GM18867 (cell line): ENCODE measurements around the gene ZNF547.

Experiments
- ATAC-seq: cut with Tn5 transposase; IDR thresholded peaks from one replicate; pipeline ENCODE4 v1.9.1; 2021; ENCODE audit warnings: mild to moderate bottlenecking, moderate library complexity; ENCODE audit not compliant: unreplicated experiment

ZNF547 gene

DNA sequence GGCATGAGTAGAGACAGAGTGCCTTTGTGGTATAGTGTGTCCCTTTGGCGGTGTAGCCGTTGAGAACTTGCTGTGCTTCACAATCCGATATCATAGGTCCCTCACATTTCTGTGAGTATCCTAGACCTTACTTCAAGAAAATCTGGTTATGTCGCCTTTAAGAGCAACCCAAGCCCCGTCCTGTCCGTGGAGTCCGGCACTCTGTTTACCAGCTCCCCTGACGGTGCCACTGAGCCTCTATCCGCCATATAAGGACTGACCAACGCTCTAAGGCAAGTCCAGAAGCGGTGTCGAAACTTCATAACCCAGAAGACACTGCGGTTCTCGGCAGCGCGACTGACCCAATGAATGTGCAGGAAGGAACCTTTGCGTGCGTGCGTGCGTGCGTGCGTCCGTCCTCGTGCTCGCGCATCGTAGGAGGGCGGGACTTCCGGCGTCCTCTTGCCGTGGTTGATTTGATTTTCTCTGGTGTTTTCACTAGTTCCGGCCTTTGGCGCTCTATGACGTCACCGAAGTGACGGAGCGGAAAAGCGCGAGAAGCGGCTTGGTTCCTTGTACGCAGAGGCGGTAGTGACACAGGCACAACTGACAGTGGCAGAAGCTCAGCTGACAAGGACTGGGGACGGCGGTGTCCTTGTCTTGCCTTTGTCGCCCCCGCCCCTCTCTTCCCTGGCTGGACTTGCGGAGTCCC, at the start of gene ZNF547, which contains the start of gene TRAPPC2B:
TSS of gene ZNF547 (plus strand) at position 555 of the 691 bp plus-strand sequence. CDS start 5,005 bp downstream, outside the sequence.
TSS of gene TRAPPC2B (plus strand) at position 555 of the 691 bp plus-strand sequence. CDS start 1,283 bp downstream, outside the sequence.
- peak; percentile 92 for ATAC-seq

DNA sequence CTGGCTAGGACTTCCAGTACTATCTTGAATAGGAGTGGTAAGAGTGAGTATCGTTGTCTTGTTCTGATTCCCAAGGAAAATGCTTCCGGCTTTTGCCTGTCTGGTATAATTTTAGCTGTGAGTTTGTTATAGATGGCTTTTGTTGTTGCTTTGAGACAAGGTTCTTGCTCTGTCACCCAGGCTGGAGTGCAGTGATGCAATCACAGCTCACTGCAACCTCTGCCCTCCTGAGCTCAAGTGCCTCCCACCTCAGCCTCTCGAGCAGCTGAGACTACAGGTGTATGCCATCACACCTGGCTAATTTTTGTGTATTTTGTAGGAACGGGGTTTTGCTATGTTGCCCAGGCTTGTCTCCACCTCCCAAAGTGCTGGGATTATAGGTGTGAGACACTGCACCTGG, 49.2 kb upstream of the ZNF547 start:
- no peak for ATAC-seq

DNA sequence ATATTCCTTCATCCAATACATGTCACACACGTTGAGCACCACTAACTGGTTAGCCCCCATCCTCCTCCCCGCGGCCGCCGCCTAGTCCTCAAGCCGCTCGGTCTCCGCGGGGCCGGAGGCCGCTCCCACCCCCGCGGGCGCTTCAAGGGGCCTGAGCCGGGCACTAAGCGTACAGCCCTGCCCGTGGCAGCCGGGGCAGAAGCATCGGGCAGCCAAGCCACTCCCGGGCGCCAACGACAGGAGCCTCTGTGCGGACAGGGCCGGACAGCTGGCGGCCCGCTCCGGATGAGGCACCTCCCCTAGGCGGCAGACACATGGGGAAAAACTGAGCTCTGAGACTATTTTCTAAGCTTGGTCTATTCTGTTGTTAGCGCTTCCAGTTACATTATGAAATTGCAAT, 45.8 kb upstream of the ZNF547 start:
- no peak for ATAC-seq

DNA sequence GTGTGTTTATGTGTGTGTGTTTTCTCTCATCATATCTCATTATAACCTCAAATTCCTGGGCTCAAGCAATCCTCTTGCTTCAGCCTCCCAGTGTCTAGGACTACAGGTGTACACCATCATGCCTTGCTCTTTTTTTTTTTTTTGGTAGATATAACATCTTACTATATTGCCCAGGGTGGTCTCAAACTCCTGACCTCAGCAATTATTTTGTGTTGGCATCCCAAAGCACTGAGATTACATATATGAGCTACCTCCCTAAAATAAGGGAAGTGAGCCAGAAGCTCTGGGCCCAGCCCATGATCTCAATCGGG, 43.5 kb upstream of the ZNF547 start:
- peak; percentile 3 for ATAC-seq

DNA sequence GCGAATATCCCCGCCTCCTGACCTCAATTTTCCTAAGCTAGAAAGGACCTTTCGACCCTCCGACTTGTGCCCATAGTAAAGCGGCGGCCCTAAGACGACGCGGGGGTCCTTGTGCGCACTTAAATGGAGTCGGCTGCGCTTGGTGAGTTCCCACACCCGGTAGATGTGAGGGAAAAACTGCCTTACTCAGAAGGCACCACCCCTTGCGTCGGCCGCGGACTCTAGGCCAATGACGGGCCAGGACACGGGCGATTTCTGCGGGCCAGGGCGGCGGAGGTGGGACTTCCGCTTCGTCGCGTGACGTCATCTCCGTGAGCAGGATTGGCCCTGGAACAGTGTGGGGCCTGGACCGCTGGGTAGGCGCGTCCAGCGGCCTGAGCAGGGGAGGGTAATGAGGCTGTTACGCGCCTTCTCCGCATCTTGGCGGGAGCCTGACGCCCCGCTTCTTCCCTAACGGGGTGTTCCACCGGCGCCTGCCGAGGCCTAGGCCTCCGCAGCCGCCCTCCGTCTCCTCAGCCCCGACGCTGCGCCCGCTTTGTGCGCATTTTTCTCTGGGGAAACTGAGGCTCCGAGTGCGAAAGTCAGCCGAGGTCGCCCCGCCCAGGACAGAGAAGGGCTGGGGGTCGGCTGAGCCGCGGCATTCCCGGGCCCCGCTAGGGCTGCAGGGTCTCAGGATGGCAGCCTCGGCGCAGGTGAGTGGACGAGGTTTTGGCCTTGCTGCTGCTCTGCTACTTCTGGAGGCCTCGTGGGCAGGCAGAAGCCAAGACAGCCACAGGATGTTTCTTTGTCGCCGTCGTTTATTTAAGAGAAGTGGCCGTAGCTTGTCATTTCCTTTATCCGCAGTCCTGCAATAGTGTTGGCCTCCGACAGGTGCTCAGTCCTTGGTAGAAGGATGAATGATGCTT, 42.9 kb upstream of the ZNF547 start, which contains the start of gene ZNF543:
TSS of gene ZNF543 (plus strand) at position 293 of the 905 bp plus-strand sequence. CDS start at position 675, 382 bp downstream.
- peak; percentile 98 for ATAC-seq

DNA sequence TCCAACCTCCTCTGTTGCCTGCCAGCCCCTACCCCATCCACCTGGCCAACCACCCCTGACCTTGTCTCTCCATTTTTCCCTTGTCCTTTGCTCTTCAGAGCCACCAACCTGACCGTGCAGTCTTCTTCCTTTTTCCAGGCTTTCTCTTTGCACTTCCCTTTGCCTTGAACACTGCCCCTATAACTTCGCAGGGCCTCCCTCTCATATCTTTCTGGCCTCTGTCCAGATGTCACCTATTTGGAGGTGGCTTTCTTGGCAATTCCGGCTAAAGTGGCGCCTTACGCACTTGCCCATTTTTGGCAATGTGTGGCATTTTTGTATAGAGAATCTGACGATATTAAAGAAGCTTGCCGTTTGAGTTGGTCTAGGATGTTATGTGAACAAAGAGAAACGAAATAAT, 42.2 kb upstream of the ZNF547 start:
- no peak for ATAC-seq

DNA sequence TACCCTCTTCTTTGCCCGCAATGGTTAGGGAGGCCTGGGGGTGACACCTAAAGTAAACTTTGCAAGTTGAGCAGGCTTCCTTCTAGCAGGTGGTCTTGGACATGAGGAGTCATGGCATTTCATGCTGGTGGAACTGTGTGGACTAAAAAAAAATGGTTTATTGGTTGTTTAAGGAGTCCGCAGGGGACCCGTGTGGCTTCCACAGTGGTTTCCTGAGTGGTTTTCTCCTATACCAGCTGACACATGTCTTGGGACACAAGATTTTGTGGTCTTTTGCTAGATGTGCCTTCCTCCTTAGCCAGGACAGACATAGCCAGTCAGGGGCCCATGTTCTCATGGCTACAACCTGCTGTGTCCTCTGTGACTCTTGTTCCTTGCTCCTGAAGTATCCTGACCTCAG, 41.6 kb upstream of the ZNF547 start:
- no peak for ATAC-seq

DNA sequence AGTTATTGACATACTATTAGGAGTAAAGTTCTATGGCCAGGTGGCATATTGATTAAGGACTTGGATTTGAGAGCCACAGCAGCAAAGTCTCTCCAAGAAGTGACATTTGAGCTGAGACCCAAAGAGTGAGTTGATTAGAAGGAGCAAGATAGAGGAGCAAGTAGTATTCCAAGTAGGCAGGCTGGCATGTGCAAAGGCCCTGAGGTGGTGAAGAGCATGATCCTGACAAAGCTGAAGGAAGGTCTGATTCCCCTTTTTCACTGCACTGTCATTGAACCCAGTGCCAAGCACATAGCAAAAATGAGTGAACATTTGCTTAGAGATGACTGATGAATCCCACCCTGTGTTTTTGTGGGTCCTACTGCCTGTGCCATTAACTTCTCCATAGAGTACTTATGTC, 38.4 kb upstream of the ZNF547 start:
- ATAC-seq: no peak

DNA sequence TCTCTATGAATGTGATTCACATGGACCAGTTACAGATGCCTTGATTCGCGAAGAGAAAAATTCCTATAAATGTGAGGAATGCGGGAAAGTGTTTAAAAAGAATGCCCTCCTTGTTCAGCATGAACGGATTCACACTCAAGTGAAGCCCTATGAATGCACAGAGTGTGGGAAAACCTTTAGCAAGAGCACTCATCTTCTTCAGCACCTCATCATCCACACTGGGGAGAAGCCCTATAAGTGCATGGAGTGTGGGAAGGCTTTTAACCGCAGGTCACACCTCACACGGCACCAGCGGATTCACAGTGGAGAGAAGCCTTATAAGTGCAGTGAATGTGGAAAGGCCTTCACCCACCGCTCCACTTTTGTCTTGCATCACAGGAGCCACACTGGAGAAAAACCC, 35.4 kb upstream of the ZNF547 start:
- ATAC-seq: no peak

DNA sequence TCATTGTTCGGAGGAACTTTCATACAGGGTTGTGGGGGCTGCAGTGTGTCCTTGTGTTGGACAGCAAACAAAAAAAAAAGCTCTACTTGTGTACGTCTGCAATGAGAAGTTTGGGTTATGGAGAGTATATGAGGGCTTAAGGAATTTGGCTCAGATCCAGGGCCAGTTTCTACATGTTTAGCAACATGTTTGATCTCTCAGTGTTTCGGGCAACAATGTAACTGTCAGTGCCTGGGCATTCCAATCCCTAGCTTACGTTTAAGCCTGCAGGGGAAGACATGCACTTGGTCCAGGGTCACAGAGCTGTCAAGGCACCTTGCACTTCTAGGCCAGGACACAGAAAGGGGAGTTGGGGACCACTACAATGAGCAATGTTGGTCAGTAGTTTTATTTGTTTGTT, 29.2 kb upstream of the ZNF547 start:
- ATAC-seq: no peak

DNA sequence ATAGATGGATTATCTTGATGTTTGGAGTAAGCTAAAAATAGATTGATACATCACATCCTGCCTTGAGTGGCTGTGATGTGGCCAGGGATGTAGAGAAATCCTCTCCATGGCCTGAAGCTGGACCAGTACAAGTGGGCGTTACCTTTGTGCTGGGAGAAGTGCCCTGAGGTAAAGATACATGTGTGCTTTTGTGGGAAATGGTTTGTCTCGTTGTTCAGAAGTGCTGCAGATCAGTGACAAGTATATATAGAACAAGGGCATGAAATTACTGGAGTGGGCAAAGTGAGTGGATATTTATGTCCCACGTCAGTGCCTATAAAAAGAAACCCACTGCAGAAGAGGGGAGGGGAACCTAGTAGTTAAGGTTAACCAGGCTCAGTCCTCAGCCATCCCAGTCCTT, 24.5 kb upstream of the ZNF547 start:
- no peak for ATAC-seq

DNA sequence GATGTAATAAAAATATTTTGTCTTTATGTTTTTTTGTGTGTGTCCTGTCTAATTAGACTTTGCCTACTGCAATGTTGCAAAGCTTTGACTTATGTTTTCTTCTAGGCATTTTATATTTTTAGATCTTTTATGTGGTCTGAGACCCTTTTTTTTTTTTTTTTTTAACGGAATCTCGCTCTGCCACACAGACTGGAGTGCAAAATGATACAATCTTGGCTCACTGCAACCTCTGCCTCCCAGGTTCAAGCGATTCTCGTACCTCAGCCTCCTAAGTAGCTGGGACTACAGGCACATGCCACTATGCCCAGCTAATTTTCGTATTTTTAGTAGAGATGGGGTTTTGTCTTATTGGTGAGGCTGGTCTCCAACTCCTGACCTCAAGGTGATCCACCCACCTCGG, 20.8 kb upstream of the ZNF547 start:
- no peak for ATAC-seq

DNA sequence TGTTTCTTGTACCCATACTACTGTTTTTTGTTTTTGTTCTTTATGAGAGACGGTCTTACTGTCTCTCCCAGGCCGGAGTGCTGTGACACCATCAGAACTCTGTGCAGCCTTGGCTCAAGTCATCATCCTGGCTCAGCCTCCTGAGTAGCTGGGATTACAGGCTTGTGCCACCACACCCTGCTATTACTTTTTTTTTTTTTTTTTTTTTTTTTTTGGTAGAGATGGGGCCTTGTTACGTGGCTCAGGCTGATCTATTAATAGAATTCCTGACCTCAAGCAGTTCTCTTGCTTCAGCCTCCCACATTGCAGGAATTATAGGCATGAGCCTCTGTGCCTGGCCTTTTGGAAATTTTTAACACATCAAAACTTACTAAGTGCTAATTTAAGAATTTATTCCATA, 15.2 kb upstream of the ZNF547 start:
- no peak for ATAC-seq

DNA sequence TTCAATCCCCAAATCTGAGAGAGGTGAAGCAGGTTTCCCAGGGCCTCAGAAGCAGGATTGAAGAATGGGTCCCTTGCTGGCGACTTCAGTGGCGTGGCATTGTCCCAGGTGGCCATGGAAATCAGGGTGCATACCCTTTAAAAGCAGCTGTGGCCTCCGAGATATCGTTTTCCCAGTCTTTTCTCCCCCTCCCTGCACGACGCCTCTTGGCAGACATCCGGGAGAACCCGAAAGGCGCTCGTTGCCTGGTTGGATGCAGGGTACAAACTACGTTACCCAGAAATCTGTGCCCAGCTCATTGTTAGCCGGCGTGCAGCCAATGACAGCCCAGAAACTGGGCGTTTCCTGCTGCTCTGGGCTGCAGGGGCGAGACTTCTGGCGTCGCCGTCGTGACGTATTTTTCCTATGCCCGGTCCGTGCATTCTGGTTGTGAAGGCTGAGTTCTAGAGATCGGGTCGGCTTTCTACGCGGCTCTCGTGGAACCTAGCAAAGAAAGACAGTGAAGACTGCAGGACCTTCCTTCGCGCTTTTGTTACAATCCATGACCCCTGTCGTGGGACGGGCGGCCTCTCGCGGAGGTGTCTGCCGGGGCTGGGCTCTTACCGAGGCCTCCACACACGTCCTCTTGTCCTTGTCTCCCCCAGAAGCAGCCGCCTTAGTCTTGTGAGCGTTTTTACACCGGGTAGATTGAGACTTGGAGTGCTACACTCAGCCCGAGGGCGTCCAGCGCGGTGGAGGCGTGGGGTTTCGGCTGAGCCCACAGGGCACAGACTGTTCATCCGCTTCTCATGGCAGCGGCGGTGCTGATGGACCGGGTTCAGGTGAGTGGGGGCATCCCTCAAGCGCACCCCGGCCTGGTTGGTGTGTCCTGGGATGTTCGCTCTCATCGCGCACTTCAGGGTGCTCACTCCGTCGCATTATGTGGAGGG, 12.2 kb upstream of the ZNF547 start, which contains the start of gene ZNF304:
TSS of gene ZNF304 (plus strand) at position 395 of the 929 bp plus-strand sequence. CDS start at position 789, 394 bp downstream.
- ATAC-seq: peak; percentile 98

DNA sequence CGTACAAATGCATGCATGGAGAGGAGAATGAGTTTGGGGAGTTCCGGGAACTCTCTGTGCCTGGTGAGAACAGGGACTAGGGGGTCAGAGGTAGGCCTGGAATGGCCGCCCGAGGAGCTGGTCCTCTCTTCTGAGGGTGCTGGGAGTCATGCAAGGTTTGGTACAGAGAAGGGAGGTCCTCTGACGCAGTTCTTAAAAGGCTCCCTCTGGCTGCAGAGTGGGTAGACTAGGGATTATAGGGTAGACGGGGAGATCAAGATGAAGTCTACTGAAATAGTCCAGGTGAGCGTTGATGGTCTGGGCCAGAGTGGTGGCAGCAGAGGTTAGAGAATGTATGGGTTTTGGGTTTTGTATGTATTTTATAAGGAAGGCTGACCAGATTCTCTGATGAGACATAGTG, 11.5 kb upstream of the ZNF547 start:
- ATAC-seq: no peak

DNA sequence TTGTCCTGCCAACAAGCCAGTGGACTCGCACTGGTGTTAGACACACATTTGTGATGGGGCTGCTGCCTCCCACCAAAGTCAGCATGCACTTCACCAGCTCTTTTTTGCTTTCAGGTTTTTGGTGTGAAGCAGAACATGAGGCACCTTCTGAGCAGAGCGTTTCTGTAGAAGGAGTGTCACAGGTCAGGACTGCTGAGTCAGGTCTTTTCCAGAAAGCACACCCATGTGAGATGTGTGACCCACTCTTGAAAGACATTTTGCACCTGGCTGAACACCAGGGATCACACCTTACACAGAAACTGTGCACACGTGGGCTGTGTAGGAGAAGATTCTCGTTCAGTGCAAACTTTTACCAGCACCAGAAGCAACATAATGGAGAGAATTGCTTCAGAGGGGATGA, 7.4 kb upstream of the ZNF547 start:
- no peak for ATAC-seq

DNA sequence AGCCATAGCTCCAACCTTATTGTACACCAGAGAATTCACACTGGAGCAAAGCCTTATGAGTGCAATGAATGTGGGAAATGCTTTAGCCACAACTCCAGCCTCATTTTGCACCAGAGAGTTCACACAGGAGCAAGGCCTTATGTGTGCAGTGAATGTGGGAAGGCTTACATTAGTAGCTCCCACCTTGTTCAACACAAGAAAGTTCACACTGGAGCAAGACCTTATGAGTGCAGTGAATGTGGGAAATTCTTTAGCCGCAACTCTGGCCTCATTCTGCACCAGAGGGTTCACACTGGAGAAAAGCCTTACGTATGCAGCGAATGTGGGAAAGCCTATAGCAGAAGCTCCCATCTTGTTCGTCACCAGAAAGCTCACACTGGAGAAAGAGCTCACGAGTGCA, 5.9 kb upstream of the ZNF547 start:
- no peak for ATAC-seq

DNA sequence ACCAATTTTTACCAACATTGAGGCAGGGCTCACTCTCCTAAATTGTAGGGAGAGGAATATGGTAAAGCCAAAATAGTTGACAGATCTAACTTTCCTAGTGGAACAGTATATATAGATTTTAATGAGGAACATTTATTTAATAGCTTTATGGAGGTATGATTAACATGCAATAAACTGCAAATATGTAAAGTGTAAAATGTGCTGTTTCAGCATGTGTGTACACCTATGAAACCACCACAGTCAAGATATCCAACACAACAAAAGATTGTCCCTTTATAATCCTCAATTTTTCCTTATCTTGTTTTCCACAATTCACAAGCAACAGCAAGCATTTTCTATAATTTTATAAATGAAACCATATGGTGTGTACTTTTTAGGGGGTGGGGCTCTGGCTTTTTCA, 4.1 kb upstream of the ZNF547 start:
- ATAC-seq: no peak

DNA sequence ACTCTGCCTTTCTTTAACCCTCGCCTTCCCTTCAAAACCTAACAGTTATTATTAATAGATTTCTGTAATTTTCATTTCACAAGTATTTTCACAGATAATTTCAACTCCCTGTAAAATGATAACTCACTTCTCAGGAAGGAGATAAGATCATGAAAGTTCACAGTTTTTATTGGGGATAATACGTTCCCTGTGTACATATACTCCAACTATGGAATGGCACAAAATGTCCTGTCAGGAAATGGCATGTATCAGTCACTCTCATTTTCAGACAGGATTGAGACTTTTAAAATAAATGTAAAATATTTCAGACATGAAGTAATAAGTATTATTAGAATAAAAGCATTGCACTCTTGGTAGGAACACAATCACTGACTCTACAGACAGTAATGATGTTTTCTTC, 932 bp upstream of the ZNF547 start:
- no peak for ATAC-seq

DNA sequence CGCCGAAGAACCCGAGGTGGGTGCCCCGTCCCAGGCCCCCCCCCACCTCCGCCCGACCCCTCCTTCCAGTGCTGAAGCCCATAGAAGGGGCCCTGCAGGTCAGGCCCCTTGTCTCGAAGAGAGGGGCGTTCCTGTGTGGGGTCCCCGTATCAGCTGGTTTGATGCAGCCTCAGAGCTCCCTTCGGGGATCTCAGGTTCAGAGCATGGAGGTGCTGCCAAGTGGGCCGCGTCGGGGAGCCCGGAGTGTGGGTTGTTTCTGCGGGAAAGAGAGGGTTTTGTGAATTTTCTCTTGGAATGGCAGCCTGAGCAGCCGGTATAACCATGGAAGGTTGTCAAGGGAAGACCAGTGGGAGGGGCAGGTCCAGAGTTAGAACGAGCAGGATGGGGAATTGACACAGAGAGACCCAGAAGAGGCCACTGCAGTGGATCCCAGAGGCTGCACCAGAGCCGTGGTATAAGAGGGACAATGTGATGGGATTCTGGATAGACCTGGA, 384 bp downstream of the ZNF547 start:
- peak; percentile 11 for ATAC-seq

DNA sequence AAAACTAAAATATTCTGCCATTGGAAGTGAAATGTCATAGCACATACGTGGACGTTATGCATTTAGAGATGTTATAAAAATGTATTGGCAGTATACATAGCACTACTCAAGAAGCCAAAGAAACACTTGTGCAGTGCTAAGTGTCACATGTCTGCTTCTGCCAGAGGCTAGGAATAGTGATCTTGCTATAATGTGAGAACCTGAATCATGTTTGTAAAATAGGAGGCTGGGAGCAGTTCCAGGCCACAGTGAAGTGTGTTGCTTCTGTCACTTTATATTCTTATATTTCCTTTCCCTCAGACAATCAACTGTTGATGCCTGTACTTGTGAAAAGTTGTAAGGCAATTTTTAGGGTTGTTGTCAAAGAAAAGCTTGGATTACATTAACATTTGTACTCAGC, 3.4 kb downstream of the ZNF547 start:
- no peak for ATAC-seq
